Cardiac muscle cell (in vitro differentiated cells and primary cell): ENCODE measurements around the gene ILK. TPM values are rescaled to one million over a fixed set of nuclear protein-coding genes. Genes with fewer than 3 reads are reported as not detected.

Experiments used
- DNase-seq, 2 donors: peaks; one replicate each; pipeline versions ENCODE4 v3.0.0 to v3.0.0-alpha.2; 2010 to 2017; ENCODE audit warnings: low read depth in 1 of 2, low spot score in 1 of 2
- H3K27ac ChIP-seq: fragments of 200-600 bp; sonication (generic); 2 replicates; pipeline ENCODE4 v1.5.1; 2016
- H3K27me3 ChIP-seq: fragments of 200-600 bp; sonication (generic); 2 replicates; pipeline ENCODE4 v1.6.0; 2016; ENCODE audit warnings: control low read depth
- H3K36me3 ChIP-seq: fragments of 200-600 bp; sonication (generic); 2 replicates; pipeline ENCODE4 v1.5.1; 2016; ENCODE audit warnings: control low read depth
- H3K4me1 ChIP-seq: fragments of 200-600 bp; sonication (generic); 2 replicates; pipeline ENCODE4 v1.8.1; 2017; ENCODE audit warnings: low read depth, mild to moderate bottlenecking, mixed run types
- H3K4me3 ChIP-seq: fragments of 200-600 bp; sonication (generic); 2 replicates; pipeline ENCODE4 v1.5.1; 2016; ENCODE audit warnings: mild to moderate bottlenecking
- H3K9me3 ChIP-seq: fragments of 200-600 bp; sonication (generic); 2 replicates; pipeline ENCODE4 v1.5.1; 2017; ENCODE audit warnings: low read depth, mild to moderate bottlenecking, control low read depth
- CTCF ChIP-seq: IDR thresholded peaks from 2 replicates; pipeline ENCODE4 v1.5.1; 2012; ENCODE audit warnings: low read depth, mild to moderate bottlenecking, low read length
- polyA plus RNA-seq: library from polyadenylated mRNA; unstranded; fragments of >200 nt; fragmentation: Nextera tagmentation; extraction: Ambion mirVana; gene quantifications from 2 replicates; pipeline ENCODE4 v1.2.1, GENCODE V29; 2016
- total RNA-seq: library from RNA; depleted of rRNA; stranded (reverse); fragments of >200 nt; gene quantifications from 2 replicates; pipeline ENCODE4 v1.2.3, GENCODE V29; 2016

Gene ILK
- total and polyA plus RNA-seq, 2 experiments from 2014 or later, result 221 to 316 TPM

- no peak for TF ChIP-seq CTCF
- H3K36me3 ChIP-seq, result peaks cover 22% of the 10 kb centered on the region
Observed at GRCh38 chr11:6633422-6634408, 30.1 kb downstream of the ILK start.

GRCh38 chr11:6634534-6634933 lies 31.0 kb downstream of the ILK start:
- no peak for TF ChIP-seq CTCF
- peaks cover 16% of the 10 kb centered on the region for H3K36me3 ChIP-seq
- no peak overlapping the region for H3K4me3 ChIP-seq
- H3K27ac ChIP-seq, result no peak overlapping the region
- peaks cover 8% of the 10 kb centered on the region for H3K4me1 ChIP-seq
- no peak for DNase-seq
- no peaks in the 10 kb centered on the region for H3K9me3 ChIP-seq
- peaks cover 28% of the 10 kb centered on the region for H3K27me3 ChIP-seq

More at GRCh38 chr11:6633422-6634408, 30.1 kb downstream of the ILK start:
- H3K4me1 ChIP-seq, result peaks cover 8% of the 10 kb centered on the region
- peak; percentile 14 to 31 for DNase-seq
- no peaks in the 10 kb centered on the region for H3K9me3 ChIP-seq
- H3K27me3 ChIP-seq, result peaks cover 28% of the 10 kb centered on the region
- no peak overlapping the region for H3K4me3 ChIP-seq
- no peak overlapping the region for H3K27ac ChIP-seq

GRCh38 chr11:6635082-6635932 lies 31.7 kb downstream of the ILK start:
- peaks cover 22% of the 10 kb centered on the region for H3K27me3 ChIP-seq
- no peaks in the 10 kb centered on the region for H3K9me3 ChIP-seq
- peaks cover 8% of the 10 kb centered on the region for H3K4me1 ChIP-seq
- H3K36me3 ChIP-seq, result peaks cover 15% of the 10 kb centered on the region
- no peak for TF ChIP-seq CTCF
- H3K4me3 ChIP-seq, result no peak overlapping the region
- peak overlapping the region; percentile 64 for H3K27ac ChIP-seq
- DNase-seq, result peak in 1 of 2 donors; percentile 70

GRCh38 chr11:6636480-6636879 lies 32.9 kb downstream of the ILK start:
- peaks cover 8% of the 10 kb centered on the region for H3K4me1 ChIP-seq
- no peak for TF ChIP-seq CTCF
- peaks cover 13% of the 10 kb centered on the region for H3K36me3 ChIP-seq
- H3K4me3 ChIP-seq, result no peak overlapping the region
- no peak for DNase-seq
- peaks cover 10% of the 10 kb centered on the region for H3K27me3 ChIP-seq
- H3K27ac ChIP-seq, result no peak overlapping the region
- H3K9me3 ChIP-seq, result no peaks in the 10 kb centered on the region

GRCh38 chr11:6637871-6638270 lies 34.3 kb downstream of the ILK start:
- H3K36me3 ChIP-seq, result peaks cover 6% of the 10 kb centered on the region
- no peak overlapping the region for H3K27ac ChIP-seq
- H3K9me3 ChIP-seq, result no peaks in the 10 kb centered on the region
- peaks cover 8% of the 10 kb centered on the region for H3K4me1 ChIP-seq
- no peak overlapping the region for H3K4me3 ChIP-seq
- H3K27me3 ChIP-seq, result no peaks in the 10 kb centered on the region
- no peak for TF ChIP-seq CTCF
- DNase-seq, result peak in 1 of 2 donors; percentile 48
